Neural progenitor cell (in vitro differentiated cells): Measurements from ENCODE around the gene NEDD4L.

ENCODE experiments used
- EZH2 ChIP-seq: fragments of 200-600 bp; sonication (generic); IDR thresholded peaks from 2 replicates; pipeline ENCODE4 v1.6.1; 2017; ENCODE audit warnings: antibody characterized with exemption, mild to moderate bottlenecking, moderate library complexity
- EZH2phosphoT487 ChIP-seq: fragments of 200-600 bp; sonication (generic); IDR thresholded peaks from 2 replicates; pipeline ENCODE4 v1.6.1; 2017; ENCODE audit warnings: antibody characterized with exemption
- TF ChIP-seq, protein P1 (sequence below): fragments of 200-600 bp; sonication (generic); IDR thresholded peaks from 2 replicates; pipeline ENCODE4 v1.5.1; 2017; ENCODE audit warnings: antibody characterized with exemption, mild to moderate bottlenecking

GRCh38 chr18:58225101-58225500 is 181.1 kb downstream of the NEDD4L start:
- TF ChIP-seq, protein P1, sequence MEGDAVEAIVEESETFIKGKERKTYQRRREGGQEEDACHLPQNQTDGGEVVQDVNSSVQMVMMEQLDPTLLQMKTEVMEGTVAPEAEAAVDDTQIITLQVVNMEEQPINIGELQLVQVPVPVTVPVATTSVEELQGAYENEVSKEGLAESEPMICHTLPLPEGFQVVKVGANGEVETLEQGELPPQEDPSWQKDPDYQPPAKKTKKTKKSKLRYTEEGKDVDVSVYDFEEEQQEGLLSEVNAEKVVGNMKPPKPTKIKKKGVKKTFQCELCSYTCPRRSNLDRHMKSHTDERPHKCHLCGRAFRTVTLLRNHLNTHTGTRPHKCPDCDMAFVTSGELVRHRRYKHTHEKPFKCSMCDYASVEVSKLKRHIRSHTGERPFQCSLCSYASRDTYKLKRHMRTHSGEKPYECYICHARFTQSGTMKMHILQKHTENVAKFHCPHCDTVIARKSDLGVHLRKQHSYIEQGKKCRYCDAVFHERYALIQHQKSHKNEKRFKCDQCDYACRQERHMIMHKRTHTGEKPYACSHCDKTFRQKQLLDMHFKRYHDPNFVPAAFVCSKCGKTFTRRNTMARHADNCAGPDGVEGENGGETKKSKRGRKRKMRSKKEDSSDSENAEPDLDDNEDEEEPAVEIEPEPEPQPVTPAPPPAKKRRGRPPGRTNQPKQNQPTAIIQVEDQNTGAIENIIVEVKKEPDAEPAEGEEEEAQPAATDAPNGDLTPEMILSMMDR: no peak
- TF ChIP-seq EZH2 (no peak), EZH2phosphoT487 (no peak)
